HG02678 (cell line): ENCODE data around the gene OR6S1.
"Not testable (repeated sequence)": the region's sequence is repeated elsewhere in the genome, so short reads cannot be mapped to it uniquely, and the experiment has no call there.

Experiments used
- ATAC-seq: cut with Tn5 transposase; IDR thresholded peaks from one replicate; pipeline ENCODE4 v1.9.1; 2021; ENCODE audit warnings: mild to moderate bottlenecking, moderate library complexity; ENCODE audit not compliant: unreplicated experiment

OR6S1 gene

GRCh38 chr14:20612403-20612802, 29.1 kb downstream of the OR6S1 start:
- peak; percentile 20 for ATAC-seq

- no peak for ATAC-seq
Observed at GRCh38 chr14:20611277-20611676, 30.2 kb downstream of the OR6S1 start.

- no peak for ATAC-seq
Observed at GRCh38 chr14:20610002-20610765, 31.3 kb downstream of the OR6S1 start.

- no peak for ATAC-seq
Observed at GRCh38 chr14:20609215-20610001, 32.1 kb downstream of the OR6S1 start.

GRCh38 chr14:20608383-20609110, 32.9 kb downstream of the OR6S1 start:
- ATAC-seq: no peak

- no peak for ATAC-seq
Observed at GRCh38 chr14:20607617-20608016, 33.9 kb downstream of the OR6S1 start.

GRCh38 chr14:20606902-20607242, 34.6 kb downstream of the OR6S1 start:
- ATAC-seq: no peak

GRCh38 chr14:20606190-20606901, 35.1 kb downstream of the OR6S1 start:
- no peak for ATAC-seq

GRCh38 chr14:20603813-20604690, 37.4 kb downstream of the OR6S1 start:
- no peak for ATAC-seq

- ATAC-seq: no peak
Observed at GRCh38 chr14:20602583-20602982, 38.9 kb downstream of the OR6S1 start.

- ATAC-seq: no peak
Observed at GRCh38 chr14:20601522-20601921, 40.0 kb downstream of the OR6S1 start.

GRCh38 chr14:20597108-20597507, 44.4 kb downstream of the OR6S1 start:
- no peak for ATAC-seq

GRCh38 chr14:20595726-20596125, 45.8 kb downstream of the OR6S1 start:
- not testable (repeated sequence) for ATAC-seq

- ATAC-seq: no peak
Observed at GRCh38 chr14:20592574-20592973, 48.9 kb downstream of the OR6S1 start.

- no peak for ATAC-seq
Observed at GRCh38 chr14:20591235-20591634, 50.3 kb downstream of the OR6S1 start, which contains the start of gene RNASE12. TSS of gene RNASE12 (minus strand) at chr14:20591376. CDS start at chr14:20590723, 653 bp downstream.
